ENCODE measurements around the gene UBASH3A.
"Not testable (repeated sequence)": the region's sequence is repeated elsewhere in the genome, so short reads cannot be mapped to it uniquely, and the experiment has no call there.

Gene UBASH3A

DNA sequence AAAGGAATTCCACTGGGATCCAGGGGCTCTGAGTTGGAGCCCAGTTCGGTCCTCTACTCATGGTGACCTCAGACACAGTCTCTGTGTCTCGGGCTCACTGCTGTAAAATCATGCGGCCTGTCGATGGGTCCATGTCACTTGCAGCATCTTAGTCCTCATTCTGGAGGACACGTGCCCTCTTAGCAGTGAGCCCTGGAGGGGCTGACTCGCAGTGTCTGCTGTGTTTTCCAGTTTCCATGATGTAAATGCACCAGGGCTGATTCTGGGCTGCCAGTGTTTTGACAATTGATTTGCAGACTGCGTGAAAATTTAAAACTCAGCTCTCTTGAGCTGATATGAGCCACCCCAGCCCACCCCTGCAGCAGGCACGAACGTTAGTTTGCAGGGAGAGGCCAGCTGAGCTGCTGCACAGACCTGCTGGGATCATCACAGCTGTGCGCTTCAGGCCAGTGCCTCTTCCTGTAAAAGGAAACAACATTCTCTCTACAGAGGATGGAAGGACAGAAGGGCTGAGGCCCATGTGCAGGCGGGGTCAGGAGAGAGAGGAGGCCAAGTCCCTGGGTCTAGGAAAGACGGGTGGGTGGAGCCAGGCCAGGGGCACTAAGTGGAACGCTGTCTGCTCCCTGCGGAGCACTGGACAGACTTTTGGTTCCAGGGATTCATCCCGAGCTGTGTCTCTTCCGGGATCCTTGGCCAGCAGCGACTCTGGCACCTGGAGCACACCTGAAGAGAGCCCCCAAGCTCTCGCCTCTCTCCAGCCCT lies 49.7 kb downstream of the UBASH3A start:
- DNase-seq: peak; percentile 50

DNA sequence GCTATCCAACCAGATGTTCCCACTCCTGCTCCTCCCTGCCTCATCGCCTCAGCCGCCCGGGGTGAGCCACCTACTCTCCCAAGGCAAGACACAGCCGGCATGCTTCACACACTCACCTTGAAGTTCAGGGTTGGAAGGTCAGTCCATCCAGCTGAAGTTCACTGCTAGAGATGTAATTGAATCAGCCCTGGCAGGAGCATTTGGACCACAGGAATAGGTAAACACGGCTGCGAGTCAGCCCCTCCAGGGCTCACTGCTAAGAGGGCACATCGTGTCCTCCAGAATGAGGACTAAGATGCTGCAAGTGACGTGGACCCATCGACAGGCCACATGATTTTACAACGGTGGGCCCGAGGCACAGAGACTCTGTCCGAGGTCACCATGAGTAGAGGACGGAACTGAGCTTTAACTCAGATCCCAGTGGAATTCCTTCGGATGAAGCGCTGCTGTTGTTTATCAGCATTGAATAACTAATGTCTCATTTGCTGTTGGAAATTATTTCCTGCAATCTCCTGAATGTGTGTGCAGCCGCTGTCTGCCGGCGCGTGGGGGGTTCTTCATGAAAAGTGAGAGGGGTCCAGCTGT lies 50.4 kb downstream of the UBASH3A start:
- DNase-seq: no peak

DNA sequence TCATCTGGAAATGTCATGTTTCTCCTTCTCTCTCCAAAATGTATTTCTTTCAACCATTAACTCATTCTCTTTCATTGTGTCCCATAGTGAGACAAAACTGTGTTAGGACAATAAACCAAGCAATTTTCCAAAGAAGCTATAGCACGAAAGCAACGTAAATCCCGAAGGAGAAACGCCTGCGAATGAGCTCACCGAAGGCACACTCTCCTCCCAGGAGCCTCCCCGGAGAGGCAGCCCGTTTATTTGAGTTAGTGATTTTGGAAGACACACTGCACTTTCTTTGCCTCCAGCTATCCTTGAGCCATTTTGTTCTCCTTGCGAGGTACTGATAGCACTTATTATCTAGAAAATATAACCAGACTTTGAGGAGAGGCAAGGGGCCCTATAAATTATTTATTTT lies 51.1 kb downstream of the UBASH3A start:
- no peak for DNase-seq

DNA sequence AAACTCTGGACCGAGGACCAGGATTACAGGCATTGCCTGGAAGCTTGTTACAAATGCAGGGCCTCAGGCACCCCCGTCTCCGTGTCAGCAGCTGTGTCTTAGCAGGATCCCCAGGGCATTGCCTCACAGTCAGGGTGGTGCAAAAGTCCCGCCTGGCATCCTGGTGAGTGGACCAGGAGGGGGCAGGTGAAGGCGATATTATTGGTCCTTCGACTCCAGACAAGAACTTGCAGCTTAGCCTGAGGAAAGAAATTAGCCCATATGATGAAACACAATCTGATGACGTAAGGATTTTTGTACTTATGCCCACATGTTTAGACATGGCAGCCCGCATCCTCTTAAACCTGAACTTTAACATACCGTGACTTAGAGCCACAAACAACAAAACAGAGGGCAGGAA lies 51.5 kb downstream of the UBASH3A start:
- peak; percentile 41 for DNase-seq

DNA sequence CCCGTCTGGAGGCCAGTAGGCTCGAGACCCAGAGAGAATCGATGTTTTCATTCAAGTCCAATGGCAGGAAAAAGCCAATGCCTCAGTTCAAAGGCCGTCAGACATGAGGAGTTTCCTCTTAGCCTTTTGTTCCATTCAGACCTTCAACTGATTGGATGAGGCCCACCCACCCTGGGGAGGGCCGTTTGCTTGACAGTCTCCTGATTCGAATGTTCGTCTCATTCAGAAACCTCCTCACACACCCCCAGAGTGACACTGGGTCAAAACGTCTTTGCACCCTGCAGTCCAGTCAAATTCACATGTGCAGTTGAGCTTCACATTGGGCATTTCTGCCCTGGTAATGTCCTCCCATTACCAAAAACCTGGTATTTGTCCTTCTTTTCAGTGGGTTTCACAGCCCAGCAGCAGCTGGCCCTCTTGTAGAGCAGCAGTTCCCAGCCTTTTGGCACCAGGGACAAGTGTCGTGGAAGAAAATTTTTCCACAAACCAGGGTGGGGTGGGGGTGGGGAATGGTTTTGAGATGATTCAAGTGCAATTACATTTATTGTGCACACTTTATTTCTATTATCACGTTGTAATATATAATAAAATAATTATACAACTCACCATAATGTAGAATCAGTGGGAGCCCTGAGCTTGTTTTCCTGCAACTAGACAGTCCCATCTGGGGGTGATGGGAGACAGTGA lies 52.2 kb downstream of the UBASH3A start:
- DNase-seq: no peak

DNA sequence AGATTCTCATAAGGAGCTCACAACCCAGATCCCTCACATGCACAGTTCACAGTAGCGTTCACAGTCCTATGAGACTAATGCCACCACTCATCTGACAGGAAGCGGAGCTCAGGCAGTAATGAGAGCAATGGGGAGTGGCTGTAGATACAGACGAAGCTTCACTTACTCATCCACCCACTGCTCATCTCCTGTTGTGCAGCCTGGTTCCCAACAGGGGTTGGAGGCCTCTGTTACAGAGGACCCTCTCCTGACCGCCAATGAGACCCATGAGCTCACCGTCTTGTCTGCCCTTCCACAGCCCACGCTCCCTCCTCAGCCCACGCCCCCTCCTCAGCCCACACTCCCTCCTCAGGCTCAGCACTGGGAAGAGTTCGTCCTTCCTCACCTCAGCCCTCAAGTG lies 52.8 kb downstream of the UBASH3A start:
- peak; percentile 40 for DNase-seq

DNA sequence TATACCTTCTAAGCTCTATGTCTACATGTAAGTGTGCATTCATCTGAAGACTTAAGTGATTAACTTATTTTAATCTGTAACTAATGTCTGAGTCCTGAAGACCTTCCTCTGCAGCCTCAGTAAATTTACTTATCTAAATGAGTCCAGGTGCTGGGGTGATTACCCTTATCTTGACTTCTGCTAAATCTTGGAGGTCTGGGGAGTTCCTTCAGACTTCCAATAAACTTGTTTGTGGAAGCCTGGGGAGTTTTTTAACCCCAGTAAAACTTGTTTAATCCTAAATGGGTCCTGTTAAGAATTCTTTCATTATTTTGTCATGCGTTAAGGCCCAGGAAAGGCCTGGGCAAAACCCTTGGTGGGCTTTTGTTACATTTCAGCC lies 55.4 kb downstream of the UBASH3A start:
- no peak for DNase-seq

DNA sequence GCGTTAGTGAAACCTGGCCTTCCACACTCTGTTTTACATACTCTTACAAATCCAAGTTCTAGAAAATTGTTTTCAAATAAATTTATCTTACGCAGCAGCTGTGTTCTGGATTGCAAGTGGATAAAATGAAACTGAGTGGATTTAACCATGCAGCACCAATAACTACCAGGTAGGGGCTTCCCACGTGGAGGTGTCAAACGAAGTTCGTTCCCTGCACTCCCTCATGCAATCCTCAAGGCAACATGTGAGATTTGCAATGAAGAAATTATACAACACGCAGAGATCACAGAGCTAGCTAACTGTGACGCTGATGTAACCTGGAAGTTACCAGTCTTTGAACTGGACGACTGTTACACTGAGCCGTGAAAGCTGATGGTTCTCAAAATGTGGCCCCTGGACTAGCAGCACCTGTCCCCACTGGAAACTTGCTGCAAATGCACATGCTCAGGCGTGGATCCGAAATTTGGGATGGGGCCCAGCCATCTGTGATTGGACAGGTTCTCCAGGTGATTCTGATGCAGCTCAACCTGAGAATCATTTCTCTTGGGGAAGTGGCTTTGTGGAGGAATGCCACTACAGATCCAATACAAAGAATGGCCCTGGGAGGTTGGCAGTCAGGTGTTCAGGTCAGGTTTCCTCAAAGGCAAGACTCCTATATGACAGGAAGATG lies 56.0 kb downstream of the UBASH3A start:
- no peak for DNase-seq

DNA sequence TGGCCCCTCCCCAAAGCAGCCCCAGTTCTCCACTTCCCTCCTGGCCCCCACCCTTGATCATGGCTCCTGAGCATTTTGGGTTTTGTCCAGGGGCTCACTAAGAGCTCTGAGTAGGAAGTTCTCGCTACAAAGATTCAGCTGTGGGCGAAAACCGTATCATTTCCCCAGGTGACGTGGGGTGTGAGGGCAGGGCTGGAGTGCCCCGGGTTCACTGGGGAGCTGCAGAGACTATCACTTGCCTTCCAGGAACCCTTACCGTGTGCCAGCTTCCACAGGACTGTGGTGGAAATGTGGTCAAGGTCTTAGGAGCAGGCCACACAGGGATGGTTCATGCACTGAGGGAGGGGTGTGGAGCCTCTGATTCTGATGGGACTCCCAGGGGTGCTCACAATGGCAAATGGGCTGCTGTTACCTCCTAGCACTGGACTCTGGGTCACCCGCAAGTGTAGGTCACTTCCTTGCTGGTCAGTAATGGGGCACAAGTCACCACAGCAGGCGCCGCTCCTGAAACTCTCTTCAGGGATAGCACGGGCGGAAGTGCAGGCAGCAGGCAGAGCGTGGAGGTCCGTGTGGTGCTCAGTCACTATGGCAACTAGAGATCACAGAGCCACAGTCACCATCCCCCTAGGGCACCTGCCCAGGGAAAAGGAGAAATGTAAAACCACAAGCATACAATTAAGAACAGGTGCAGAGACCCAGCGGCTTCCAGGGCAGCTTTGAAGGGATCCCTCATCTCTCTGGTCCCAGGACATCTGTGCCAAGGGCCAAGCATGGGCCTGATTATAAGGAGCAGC lies 56.9 kb downstream of the UBASH3A start:
- peak; percentile 30 for DNase-seq

DNA sequence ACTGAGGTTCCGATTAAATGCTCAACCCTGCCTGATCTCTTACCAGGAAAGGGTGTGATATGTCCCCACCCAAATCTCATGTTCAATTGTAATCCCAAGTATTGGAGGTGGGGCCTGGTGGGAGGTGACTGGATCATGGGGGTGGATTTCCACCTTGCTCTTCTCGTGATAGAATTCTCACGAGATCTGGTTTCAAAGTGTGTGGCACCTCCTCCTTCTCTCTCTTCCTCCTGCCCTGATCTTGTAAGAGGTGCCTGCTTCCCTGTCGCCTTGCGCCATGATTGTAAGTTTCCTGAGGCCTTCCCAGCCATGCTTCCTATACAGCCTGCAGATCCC lies 57.5 kb downstream of the UBASH3A start:
- no peak for DNase-seq

DNA sequence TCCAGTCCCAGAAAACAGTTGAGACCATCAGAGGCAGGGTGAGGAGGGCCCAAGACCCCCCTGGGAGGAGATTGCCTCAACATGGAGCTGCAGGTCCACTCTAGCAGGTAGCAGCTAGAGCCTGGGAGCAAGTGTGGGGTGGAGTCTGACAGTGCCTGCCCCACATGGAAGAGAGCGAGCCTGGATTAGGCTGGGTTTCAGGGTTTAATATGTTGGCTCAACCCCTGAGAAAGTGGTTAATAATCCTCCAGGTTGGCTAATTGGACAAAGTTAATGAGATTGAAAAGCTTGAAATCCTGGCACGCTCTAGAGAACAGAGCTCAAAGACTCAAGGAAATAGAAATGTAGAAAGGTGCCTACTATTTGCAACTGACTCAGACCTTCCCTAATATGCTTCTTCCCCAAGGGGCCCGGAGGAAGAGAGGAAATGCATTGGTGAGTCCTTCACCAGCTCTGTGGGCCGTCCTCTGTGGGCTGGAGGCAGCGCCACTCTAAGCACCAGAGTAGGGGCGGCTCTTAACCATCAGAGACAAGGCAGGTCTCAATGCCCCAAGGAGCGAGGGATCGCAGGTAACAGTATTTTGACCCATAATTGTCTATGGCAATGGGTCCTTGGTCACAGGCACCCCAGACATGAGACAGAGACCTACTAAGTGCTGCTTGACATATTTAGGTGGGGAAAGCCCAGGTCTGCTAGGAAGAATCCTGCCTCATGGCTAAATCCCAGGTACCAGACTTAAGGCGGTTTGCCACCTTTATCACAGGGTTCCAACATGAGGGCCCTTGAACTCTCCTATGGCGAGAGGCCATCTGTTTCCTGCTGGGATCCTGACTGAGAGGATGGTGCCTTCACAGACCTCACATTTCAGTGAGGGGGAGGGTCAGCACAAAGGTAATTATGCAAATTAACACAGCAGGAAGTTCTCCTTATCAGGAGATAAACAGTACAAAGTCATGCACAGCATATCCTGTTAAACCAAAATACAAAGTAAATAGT lies 58.5 kb downstream of the UBASH3A start:
- DNase-seq: peak; percentile 44

DNA sequence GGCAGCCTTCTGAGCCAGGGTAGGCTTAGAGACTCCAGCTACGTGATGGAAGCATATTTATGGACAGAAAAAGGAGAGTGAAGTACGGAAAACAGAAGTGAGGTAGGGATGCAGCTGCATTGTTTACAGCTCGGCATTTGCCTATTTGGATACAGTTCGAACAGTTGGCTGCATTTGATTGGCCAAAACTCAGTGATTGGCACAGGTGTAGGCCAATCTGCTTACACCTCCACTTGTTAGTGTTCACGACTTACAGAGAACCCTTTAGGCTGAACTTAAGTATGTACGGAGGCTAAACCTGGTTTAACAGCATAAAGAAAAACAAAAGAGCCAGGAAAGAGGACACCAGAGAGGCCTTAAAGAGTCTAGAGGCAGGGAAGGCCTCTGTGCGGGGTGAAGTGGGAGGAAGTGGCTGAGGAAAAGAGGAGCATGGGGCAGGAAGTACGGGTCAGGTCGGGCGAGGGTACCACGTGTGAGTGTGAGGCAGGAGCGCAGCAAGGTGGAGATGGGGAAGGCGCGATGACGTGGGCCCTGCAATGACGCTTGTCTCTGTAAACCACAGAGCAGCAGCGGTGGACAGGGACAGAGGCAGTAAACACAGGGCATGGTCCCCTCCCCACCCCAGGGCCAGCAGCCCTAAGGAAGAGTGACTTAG lies 60.3 kb downstream of the UBASH3A start:
- peak; percentile 77 for DNase-seq

DNA sequence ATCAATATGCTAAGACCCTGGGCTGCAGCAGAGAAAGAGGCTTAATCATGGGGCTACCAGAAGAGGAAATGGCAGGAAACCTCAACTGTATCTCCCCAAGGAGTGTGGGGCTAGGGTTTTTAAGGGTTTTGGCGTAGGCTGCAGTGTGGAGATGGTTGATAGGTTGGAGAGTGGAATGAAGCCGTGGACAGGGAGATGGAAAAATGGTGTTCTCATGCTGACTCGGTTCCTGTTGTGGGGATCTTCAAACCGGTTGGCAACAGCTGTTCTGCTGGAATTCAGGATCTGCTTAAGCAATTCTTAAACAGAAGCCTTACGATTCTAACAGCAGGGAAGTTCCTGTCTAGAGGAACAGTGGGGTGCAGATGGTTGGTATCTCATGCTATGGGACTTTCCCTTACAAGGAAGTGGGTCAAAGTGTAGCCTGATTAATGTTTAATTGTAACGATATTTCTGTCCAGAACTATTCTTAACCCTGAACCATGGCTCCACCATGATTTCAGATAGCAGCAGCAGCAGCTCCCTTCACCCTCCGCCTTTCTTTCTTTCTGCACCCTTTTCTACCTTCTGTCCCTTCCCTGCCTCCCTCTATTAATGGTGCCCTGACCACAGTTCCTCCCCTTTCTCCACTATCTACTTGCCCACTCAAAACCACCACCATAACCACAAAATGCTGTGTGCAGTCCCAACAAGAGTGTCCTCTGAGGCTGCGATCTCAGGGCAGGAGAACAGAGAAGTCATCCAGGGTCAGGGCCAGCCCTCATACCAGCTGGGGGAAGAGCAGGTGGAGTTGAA lies 61.5 kb downstream of the UBASH3A start:
- peak; percentile 95 for DNase-seq

DNA sequence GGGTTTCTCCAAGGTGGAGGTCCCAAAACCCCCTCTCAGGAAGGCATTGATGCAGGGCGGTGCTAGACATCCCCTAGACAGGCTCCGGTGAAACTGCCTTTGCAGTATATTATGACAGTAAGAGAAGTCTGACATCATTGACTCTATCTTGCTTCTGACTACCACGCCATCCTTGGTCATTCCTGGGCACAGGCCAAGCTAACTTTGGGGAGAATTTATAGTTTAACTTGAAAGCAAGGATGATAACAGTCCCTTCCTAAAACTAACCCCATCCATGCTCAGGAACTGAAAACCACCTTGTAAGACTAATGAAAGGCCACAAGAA lies 62.1 kb downstream of the UBASH3A start:
- DNase-seq: no peak

DNA sequence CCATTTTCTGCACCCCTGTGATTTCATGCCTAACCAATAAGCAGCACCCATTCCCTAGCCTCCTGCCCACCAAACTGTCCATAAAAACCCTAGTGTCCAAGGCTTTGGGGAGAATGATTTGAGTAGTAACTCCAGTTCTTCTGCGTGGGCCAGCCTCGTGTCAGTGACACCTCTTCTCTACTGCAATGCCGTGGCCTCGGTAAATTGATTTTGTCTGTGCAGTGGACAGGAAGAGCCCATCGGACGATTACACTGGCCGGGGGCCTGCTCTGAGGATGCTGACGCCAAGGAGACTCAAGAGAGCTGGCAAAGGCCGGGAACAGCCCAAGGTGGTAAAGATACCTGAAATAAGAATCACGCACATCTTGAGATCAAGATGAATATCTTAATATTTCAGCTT lies 63.0 kb downstream of the UBASH3A start:
- DNase-seq: no peak

DNA sequence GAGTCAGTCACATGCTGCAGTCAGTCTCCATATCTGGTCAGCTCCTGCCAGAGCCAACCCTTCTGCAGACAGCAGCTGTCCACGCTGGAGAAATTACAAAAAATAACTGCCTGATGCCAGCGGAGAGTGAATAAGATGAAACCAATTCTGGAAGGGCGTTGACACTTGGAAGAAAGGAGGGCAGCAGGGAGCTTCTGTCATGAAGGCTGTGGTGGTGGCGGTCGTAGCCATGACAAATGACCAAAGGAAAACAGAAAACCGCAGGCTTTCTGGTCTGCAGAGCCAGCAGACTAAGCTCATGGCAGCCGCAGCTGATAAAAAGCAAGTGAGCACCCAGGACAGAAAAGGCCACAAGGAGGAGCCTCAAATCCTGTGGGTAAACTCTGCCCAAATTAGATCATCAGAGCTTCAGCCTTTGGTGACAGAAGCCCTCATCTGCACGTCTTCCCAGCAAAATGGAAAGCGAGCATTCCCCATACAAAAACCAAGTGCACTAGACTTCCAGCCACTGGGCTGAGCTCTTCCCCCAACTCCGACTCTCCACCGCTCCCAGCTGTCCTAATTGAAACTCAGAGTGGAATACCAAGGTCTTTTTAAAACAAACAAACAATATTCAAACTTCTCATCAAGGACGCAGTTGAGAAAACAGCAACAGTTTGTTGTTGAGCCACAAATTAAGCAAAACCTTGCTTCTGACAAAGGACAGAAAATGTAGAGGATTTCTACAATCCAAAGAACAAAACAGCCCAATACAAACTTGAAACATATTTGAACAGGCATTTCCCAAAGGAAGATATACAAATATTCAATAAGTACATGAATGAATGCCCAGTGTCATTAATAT lies 63.7 kb downstream of the UBASH3A start:
- DNase-seq: peak; percentile 96

DNA sequence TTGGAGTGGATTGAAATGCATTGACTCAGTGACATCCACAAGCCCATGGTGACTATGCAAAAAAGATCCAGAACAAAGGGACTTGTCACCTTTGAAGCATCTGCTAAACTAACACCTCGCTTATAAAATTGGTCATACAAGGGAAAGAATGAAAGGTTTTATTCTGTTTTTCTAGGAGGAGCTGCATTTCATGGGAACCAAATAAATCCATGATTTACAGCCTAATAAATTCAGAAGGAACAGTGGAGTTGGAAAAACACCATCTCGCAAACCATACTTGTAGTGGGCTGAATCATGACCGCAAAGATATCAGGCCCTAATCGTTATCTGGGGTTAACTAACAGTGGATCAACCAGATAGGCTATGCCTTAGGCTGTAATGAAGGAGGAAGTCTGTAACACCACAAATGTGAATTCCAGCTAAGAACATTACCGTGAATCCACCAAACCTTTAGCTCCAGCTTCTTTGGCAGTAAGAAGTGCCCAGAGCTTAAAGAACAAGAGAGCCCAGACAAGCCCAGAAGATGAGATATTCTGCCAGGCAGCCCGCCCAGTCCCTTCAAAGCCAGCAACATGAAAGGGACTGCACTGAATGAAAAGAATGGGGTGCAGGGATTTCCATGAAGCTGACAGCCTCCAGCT lies 64.9 kb downstream of the UBASH3A start:
- peak; percentile 71 for DNase-seq

DNA sequence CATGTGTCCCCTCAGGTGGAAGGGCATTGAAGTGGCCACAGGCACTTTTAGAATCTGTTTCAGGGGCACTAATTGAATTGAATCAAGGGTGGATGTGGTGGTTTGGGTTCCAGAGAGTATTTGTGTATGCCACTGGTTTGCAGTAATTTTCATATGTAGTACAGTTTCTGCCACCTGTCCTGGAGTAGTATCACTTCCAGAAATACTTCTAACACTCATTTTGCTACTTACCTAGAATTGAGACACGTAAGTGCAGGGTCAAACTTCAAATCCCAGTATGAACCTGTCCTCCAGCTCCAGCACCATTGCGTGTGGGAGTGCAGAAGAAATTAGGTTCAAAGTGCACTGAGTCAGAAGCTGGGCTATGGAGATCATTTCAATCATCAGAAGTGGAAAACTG lies 65.6 kb downstream of the UBASH3A start:
- DNase-seq: no peak

DNA sequence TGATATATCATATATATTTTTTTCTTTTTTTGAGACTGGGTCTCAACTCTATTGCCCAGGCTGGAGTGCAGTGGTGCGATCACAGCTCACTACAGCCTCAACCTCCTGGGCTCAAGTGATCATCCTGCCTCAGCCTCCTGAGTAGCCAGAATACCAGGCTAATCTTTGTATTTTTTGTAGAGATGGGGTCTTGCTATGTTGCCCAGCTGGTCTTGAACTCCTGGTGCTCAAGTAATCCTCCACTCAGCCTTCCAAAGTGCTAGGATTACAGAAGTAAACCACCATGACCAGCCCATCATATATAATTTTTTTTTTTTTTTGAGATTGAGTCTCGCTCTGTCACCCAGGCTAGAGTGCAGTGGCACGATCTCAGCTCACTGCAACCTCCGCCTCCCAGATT lies 66.0 kb downstream of the UBASH3A start:
- DNase-seq: not testable (repeated sequence)
